DLD1 (cell line): ENCODE results near the gene CAMK2B.

ENCODE experiments used
- in situ Hi-C: cut with HindIII; loops from 2 replicates; pipeline ENCODE4 v1.10.0; 2017; ENCODE audit warnings: low sequenced_read_pairs

The CAMK2B gene

GRCh38 chr7:44235066-44235465, 90.3 kb downstream of the CAMK2B start:
- in situ Hi-C loops: no loop called here

GRCh38 chr7:44232901-44233715, 92.3 kb downstream of the CAMK2B start:
- in situ Hi-C loops: no loop called here

- in situ Hi-C loops: no loop called here
Measured at GRCh38 chr7:44232396-44232795, 93.0 kb downstream of the CAMK2B start.

- in situ Hi-C loops: no loop called here
Measured at GRCh38 chr7:44231088-44231487, 94.3 kb downstream of the CAMK2B start.

- in situ Hi-C loops: no loop called here
Measured at GRCh38 chr7:44230286-44230685, 95.1 kb downstream of the CAMK2B start.

- in situ Hi-C loops: no loop called here
Measured at GRCh38 chr7:44229546-44230105, 95.8 kb downstream of the CAMK2B start.

- in situ Hi-C loops: no loop called here
Measured at GRCh38 chr7:44228571-44229350, 96.6 kb downstream of the CAMK2B start.

GRCh38 chr7:44227911-44228310, 97.5 kb downstream of the CAMK2B start:
- in situ Hi-C loops: no loop called here

GRCh38 chr7:44226396-44226753, 99.0 kb downstream of the CAMK2B start:
- in situ Hi-C loops: no loop called here

- in situ Hi-C loops: no loop called here
Measured at GRCh38 chr7:44225566-44226395, 99.6 kb downstream of the CAMK2B start.

- in situ Hi-C loops: no loop called here
Measured at GRCh38 chr7:44224974-44225565, 100.3 kb downstream of the CAMK2B start.

- in situ Hi-C loops: no loop called here
Measured at GRCh38 chr7:44224080-44224973, 101.1 kb downstream of the CAMK2B start.

- in situ Hi-C loops: no loop called here
Measured at GRCh38 chr7:44223362-44224079, 101.9 kb downstream of the CAMK2B start.

GRCh38 chr7:44222776-44223261, 102.6 kb downstream of the CAMK2B start:
- in situ Hi-C loops: no loop called here

- in situ Hi-C loops: no loop called here
Measured at GRCh38 chr7:44222074-44222473, 103.3 kb downstream of the CAMK2B start.

GRCh38 chr7:44221231-44221791, 104.1 kb downstream of the CAMK2B start:
- in situ Hi-C loops: no loop called here

GRCh38 chr7:44220358-44221112, 104.9 kb downstream of the CAMK2B start:
- in situ Hi-C loops: no loop called here

- in situ Hi-C loops: no loop called here
Measured at GRCh38 chr7:44220046-44220357, 105.4 kb downstream of the CAMK2B start.
